ENCODE measurements around the gene CDH12.

Gene CDH12

GRCh38 chr5:22708770-22709328 lies 144.3 kb downstream of the CDH12 start:
- DNase-seq (ENCODE audit: low read depth): no peak
- no peak for TF ChIP-seq CTCF (conservative IDR thresholded peaks at IDR 0.05; ENCODE audit: low read depth, low read length)
- no peak overlapping the region for H3K4me3 ChIP-seq (ENCODE audit: low read depth, low read length)

- H3K4me3 ChIP-seq (ENCODE audit: low read depth, low read length): no peak overlapping the region
- TF ChIP-seq CTCF (conservative IDR thresholded peaks at IDR 0.05; ENCODE audit: low read depth, low read length): no peak
- no peak for DNase-seq (ENCODE audit: low read depth)
These were observed 146.2 kb downstream of the CDH12 start for GRCh38 chr5:22706901-22707300.

GRCh38 chr5:22699319-22699718 lies 153.8 kb downstream of the CDH12 start:
- no peak overlapping the region for H3K4me3 ChIP-seq (ENCODE audit: low read depth, low read length)
- DNase-seq (ENCODE audit: low read depth): no peak
- no peak for TF ChIP-seq CTCF (conservative IDR thresholded peaks at IDR 0.05; ENCODE audit: low read depth, low read length)

GRCh38 chr5:22693121-22693520 lies 160.0 kb downstream of the CDH12 start:
- TF ChIP-seq CTCF (conservative IDR thresholded peaks at IDR 0.05; ENCODE audit: low read depth, low read length): no peak
- no peak overlapping the region for H3K4me3 ChIP-seq (ENCODE audit: low read depth, low read length)
- DNase-seq (ENCODE audit: low read depth): no peak

- TF ChIP-seq CTCF (conservative IDR thresholded peaks at IDR 0.05; ENCODE audit: low read depth, low read length): no peak
- H3K4me3 ChIP-seq (ENCODE audit: low read depth, low read length): no peak overlapping the region
- DNase-seq (ENCODE audit: low read depth): no peak
These were observed 170.1 kb downstream of the CDH12 start for GRCh38 chr5:22683050-22683449.

- no peak overlapping the region for H3K4me3 ChIP-seq (ENCODE audit: low read depth, low read length)
- TF ChIP-seq CTCF (conservative IDR thresholded peaks at IDR 0.05; ENCODE audit: low read depth, low read length): no peak
- no peak for DNase-seq (ENCODE audit: low read depth)
These were observed 174.3 kb downstream of the CDH12 start for GRCh38 chr5:22678886-22679285.

- TF ChIP-seq CTCF (conservative IDR thresholded peaks at IDR 0.05; ENCODE audit: low read depth, low read length): no peak
- no peak for DNase-seq (ENCODE audit: low read depth)
- no peak overlapping the region for H3K4me3 ChIP-seq (ENCODE audit: low read depth, low read length)
These were observed 180.0 kb downstream of the CDH12 start for GRCh38 chr5:22673131-22673530.
